ENCODE results near the gene ICAM3. TPM values are rescaled to one million over a fixed set of nuclear protein-coding genes. Genes with fewer than 3 reads are reported as not detected.

Gene ICAM3
- polyA plus RNA-seq, 1 donor (not counting 4 experiments of a cell fraction or from before 2014, with no cell fraction given): 4.7 TPM

GRCh38 chr19:10289167-10289835 lies 50.1 kb downstream of the ICAM3 start:
- no peaks in the 10 kb centered on the region for H3K79me2 ChIP-seq (ENCODE audit: control insufficient read depth, insufficient read depth, low read length)
- H3K36me3 ChIP-seq (ENCODE audit: control insufficient read depth in 2 of 2, extremely low read depth in 1 of 2, insufficient read depth in 2 of 2, low read length in 2 of 2): no peaks in the 10 kb centered on the region
- no peaks in the 10 kb centered on the region for H3K9me1 ChIP-seq (ENCODE audit: control insufficient read depth, extremely low read depth, insufficient read depth, low read length)
- dilution Hi-C loops (cut with MboI; ENCODE audit: extremely low pct_ligation_motif_present, low sequenced_read_pairs): no loop called here
- peak overlapping the region; percentile 4 for H3K9ac ChIP-seq (ENCODE audit: control insufficient read depth, extremely low read depth, insufficient read depth, low read length)
- no peak for TF ChIP-seq CTCF (optimal IDR thresholded peaks at IDR 0.05 in 1 of 3, IDR thresholded peaks at IDR 0.05 in 1 of 3, conservative IDR thresholded peaks at IDR 0.05 in 1 of 3; ENCODE audit: extremely low read depth in 1 of 3, insufficient read depth in 2 of 3, low read length in 3 of 3)
- no peak for DNase-seq (ENCODE audit: low read depth, low spot score)
- peak overlapping the region; percentile 27 to 66 (median 46) for H3K4me3 ChIP-seq (ENCODE audit: control insufficient read depth in 2 of 3, extremely low read depth in 1 of 3, insufficient read depth in 2 of 3, low read depth in 1 of 3, low read length in 3 of 3)
- peak overlapping the region; percentile 66 for H2AFZ ChIP-seq (ENCODE audit: control insufficient read depth, low read length)
- peak overlapping the region; percentile 76 for H3K4me2 ChIP-seq (ENCODE audit: control insufficient read depth, extremely low read depth, insufficient read depth, low read depth, low read length)
- no peak overlapping the region for H3K27ac ChIP-seq (ENCODE audit: control insufficient read depth, insufficient read depth, low read length)
- FAIRE-seq: no peak
- peaks cover 40% of the 10 kb centered on the region for H3K4me1 ChIP-seq (ENCODE audit: control insufficient read depth, extremely low read depth, insufficient read depth, low read length)
- H3K27me3 ChIP-seq (ENCODE audit: control insufficient read depth, extremely low read depth, insufficient read depth, low read length): peaks cover 64% of the 10 kb centered on the region
- H4K20me1 ChIP-seq (ENCODE audit: control insufficient read depth, extremely low read depth, insufficient read depth, low read length): no peaks in the 10 kb centered on the region
- no peaks in the 10 kb centered on the region for H3K9me3 ChIP-seq (ENCODE audit: control insufficient read depth, low read depth, low read length)

DNA sequence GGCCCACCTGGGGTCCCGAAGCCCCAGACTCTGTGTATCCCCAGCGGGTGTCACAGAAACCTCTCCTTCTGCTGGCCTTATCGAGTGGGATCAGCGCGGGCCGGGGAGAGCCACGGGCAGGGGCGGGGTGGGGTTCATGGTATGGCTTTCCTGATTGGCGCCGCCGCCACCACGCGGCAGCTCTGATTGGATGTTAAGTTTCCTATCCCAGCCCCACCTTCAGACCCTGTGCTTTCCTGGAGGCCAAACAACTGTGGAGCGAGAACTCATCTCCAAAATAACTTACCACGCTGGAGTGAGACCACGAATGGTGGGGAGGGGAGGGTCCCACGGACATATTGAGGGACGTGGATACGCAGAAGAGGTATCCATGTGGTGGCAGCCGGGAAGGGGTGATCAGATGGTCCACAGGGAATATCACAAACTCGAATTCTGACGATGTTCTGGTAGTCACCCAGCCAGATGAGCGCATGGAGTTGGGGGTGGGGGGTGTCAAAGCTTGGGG lies 50.7 kb downstream of the ICAM3 start:
- peaks cover 58% of the 10 kb centered on the region for H3K27me3 ChIP-seq (ENCODE audit: control insufficient read depth, extremely low read depth, insufficient read depth, low read length)
- no peak for TF ChIP-seq CTCF (optimal IDR thresholded peaks at IDR 0.05 in 1 of 3, IDR thresholded peaks at IDR 0.05 in 1 of 3, conservative IDR thresholded peaks at IDR 0.05 in 1 of 3; ENCODE audit: extremely low read depth in 1 of 3, insufficient read depth in 2 of 3, low read length in 3 of 3)
- TF ChIP-seq EZH2 (IDR thresholded peaks at IDR 0.05; ENCODE audit: low read length): no peak
- FAIRE-seq (no peak), DNase-seq (ENCODE audit: low read depth, low spot score) (no peak)
- H3K79me2 ChIP-seq (ENCODE audit: control insufficient read depth, insufficient read depth, low read length): no peaks in the 10 kb centered on the region
- H3K9me3 ChIP-seq (ENCODE audit: control insufficient read depth, low read depth, low read length): no peaks in the 10 kb centered on the region
- H3K4me2 ChIP-seq (ENCODE audit: control insufficient read depth, extremely low read depth, insufficient read depth, low read depth, low read length): peak overlapping the region; percentile 76
- dilution Hi-C loops (cut with MboI; ENCODE audit: extremely low pct_ligation_motif_present, low sequenced_read_pairs): no loop called here
- H3K9ac ChIP-seq (ENCODE audit: control insufficient read depth, extremely low read depth, insufficient read depth, low read length): peak overlapping the region; percentile 4
- no peaks in the 10 kb centered on the region for H4K20me1 ChIP-seq (ENCODE audit: control insufficient read depth, extremely low read depth, insufficient read depth, low read length)
- H3K9me1 ChIP-seq (ENCODE audit: control insufficient read depth, extremely low read depth, insufficient read depth, low read length): no peaks in the 10 kb centered on the region
- peak overlapping the region; percentile 66 for H2AFZ ChIP-seq (ENCODE audit: control insufficient read depth, low read length)
- H3K4me1 ChIP-seq (ENCODE audit: control insufficient read depth, extremely low read depth, insufficient read depth, low read length): peaks cover 43% of the 10 kb centered on the region
- H3K36me3 ChIP-seq (ENCODE audit: control insufficient read depth in 2 of 2, extremely low read depth in 1 of 2, insufficient read depth in 2 of 2, low read length in 2 of 2): no peaks in the 10 kb centered on the region
- peak overlapping the region in 2 of 3 experiments; percentile 27 to 66 for H3K4me3 ChIP-seq (ENCODE audit: control insufficient read depth in 2 of 3, extremely low read depth in 1 of 3, insufficient read depth in 2 of 3, low read depth in 1 of 3, low read length in 3 of 3)
- no peak overlapping the region for H3K27ac ChIP-seq (ENCODE audit: control insufficient read depth, insufficient read depth, low read length)

Measured in keratinocyte (primary cell).